Measurements from ENCODE around the gene GBP5.
"Not testable (repeated sequence)": the region's sequence is repeated elsewhere in the genome, so short reads cannot be mapped to it uniquely, and the experiment has no call there.

DNA sequence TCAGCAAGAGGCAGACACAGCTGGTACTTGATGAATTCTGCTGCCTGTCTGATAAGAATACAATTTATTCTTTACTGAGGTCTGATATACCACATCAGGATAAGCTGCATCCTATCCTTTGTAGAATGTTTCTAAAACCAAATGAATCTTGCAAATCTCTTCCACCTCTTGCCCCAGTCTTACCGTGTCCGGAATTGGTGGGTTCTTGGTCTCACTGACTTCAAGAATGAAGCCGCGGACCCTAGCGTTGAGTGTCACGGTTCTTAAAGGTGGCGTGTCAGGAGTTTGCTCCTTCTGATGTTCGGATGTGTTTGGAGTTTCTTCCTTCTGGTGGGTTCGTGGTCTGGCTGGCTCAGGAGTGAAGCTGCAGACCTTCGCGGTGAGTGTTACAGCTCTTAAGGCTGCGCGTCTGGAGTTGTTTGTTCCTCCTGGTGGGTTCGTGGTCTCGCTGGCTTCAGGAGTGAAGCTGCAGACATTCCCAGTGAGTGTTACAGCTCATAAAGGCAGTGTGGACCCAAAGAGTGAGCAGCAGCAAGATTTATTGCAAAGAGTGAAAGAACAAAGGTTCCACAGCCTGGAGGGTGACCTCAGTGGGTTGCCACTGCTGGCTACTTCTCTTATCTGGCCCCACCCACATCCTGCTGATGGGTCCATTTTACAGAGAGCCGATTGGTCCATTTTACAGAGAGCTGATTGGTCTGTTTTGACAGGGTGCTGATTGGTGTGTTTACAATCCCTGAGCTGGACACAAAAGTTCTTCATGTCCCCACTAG is at the start of gene GBP5:
- not testable (repeated sequence) for TF ChIP-seq POLR2A (IDR thresholded peaks at IDR 0.05)
- TF ChIP-seq, protein P1, sequence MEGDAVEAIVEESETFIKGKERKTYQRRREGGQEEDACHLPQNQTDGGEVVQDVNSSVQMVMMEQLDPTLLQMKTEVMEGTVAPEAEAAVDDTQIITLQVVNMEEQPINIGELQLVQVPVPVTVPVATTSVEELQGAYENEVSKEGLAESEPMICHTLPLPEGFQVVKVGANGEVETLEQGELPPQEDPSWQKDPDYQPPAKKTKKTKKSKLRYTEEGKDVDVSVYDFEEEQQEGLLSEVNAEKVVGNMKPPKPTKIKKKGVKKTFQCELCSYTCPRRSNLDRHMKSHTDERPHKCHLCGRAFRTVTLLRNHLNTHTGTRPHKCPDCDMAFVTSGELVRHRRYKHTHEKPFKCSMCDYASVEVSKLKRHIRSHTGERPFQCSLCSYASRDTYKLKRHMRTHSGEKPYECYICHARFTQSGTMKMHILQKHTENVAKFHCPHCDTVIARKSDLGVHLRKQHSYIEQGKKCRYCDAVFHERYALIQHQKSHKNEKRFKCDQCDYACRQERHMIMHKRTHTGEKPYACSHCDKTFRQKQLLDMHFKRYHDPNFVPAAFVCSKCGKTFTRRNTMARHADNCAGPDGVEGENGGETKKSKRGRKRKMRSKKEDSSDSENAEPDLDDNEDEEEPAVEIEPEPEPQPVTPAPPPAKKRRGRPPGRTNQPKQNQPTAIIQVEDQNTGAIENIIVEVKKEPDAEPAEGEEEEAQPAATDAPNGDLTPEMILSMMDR (IDR thresholded peaks at IDR 0.05) = not testable (repeated sequence)
